Superior temporal gyrus (tissue), 1 donor: ENCODE data around the gene FRRS1.

Experiments used
- DNase-seq: peaks from one replicate; pipeline ENCODE4 v3.0.0-alpha.2; 2016; ENCODE audit errors: extremely low spot score

FRRS1 gene

DNA sequence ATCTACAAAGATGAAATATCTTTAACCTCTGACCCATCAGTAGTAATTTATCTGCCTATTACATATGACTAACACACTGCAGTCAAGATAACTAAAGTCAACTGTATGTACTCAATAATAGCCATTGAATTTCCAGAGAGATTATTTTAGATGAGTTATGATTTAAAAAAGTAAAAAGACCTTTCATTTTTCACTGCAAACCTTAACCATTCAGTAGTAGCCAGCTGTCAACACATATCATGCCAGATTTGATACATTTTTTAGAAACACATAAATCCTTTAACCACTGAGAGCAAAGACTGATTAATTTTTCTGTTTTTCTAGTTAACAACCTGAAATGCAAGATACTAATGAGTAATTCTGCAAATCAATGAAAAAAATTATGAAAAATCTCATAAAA, 89.6 kb downstream of the FRRS1 start:
- DNase-seq = no peak

DNA sequence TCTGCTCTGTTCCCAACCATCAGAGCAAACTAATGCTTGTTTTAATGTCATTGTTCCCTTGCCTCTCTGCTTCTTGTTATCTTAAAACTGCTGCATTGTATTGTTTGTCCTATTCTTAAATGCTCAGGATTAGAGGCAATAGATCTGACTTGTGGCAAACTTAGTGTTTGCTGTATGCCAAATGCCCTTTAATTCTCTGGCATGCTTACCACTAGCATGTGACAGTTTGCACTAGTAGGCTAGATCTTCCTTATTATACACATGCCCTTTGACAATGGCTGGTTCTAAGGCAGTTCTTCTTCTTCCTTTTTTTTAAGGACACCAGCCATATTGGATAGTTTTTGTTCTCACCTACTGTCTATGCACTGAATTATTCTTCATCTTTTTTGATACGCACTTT, 90.4 kb downstream of the FRRS1 start:
- no peak for DNase-seq

DNA sequence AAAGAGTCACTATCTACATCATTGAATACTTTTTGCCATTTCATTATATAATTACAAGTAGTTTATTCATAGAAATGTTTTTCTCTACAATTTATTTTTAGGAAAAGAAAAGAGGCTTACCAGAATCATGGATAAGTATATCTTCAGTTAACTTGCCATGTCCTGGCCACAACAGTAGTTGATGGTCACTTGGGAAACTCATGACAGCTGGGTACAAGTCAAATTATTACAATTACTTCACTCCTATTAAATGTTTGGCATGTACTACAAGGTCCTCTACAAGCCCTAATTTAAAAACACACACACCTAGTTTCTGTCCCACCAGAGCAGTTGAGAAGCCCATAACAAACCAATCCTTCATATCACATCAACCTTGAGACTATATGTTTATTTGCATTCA, 91.1 kb downstream of the FRRS1 start:
- DNase-seq = no peak

DNA sequence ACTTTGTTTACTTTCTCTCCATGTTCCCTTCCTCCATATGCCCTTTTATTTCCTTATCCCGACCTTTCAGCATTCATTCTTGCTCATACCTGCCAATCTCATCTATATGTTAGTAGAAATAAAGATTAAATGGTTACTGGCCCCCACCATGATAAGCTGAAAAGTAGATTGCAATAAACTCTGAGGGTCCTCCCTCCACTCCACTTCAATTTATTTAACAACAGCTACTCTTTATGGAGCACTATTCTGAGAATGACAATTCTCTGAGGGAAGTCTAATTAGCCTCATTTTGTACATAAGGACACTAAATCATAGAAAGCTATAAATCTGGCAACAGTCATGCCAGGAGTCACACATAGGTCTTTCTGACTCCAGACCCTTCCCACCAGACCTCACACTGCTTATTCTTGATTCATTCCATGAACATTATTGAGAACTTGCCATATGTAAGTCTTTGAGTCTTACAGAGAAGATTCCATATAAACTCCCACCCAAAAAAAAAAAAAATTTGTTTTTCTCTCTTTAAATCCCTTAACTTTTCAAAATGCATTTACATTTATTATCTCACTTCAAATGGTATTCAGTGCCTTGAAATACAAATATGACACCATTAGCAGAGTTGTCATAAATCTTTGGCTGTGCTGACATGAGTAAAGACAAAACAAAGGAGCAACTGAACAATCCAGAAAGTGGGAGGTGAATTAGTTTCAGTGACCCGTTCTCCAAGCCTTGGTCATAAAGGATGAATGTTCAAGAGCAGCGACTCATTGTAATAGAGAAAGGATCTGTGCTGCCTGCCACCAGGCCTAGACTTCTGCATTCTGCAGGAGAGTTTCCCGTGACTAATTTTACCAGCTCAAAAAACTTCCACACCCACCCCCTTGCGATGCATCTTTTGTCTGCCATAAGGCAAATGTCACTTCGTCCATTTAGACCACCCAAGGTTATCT, 92.0 kb downstream of the FRRS1 start:
- no peak for DNase-seq

DNA sequence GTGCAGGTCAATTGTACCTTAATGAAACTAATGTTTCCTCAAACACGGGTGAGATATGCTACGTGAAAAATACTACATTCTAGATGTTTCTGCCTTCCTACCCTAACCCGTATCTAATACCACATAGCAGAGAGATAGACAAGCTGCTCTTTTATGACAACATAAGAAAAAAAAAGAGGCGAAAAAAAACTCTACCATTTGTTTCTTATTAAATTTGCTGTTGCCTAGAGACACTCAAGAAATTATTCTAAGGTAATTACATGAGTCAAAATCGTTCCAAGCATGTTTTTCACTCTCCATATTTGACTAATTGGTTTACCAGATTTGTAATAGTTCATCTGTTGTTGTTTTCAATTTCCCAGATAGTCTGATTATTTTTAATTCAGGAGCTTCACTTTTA, 93.1 kb downstream of the FRRS1 start:
- no peak for DNase-seq

DNA sequence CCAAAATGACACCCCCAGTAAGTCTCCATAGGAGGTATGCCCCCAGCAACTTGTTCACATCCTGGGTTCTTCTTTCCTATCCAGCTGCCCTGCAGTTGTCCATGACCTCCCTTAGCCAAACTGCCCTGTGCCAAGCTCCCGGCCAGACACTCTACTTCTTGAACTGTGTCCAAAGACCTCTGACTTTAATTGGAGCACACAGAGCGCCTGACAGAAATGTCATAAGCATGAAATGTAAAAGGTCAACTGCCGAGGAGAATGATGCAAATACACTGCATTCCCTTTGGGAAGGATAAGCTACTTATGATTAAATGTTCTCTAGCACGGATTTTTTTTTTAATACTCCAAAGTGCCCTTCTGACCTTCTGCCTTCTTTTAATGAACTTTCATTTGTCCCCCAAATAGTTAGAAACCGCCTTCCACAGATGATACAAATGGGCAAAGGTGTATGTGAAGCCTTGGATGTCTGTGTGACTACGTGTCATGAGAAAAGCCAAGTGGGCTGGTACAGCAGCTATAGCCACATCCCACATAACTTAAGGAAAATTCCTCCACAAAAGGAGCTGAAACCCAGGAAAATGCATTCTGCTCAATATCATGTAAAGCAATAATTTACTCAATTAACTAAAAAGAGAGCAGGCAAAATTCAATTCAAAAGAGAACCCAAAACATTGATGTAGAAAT, 93.8 kb downstream of the FRRS1 start:
- DNase-seq = no peak

DNA sequence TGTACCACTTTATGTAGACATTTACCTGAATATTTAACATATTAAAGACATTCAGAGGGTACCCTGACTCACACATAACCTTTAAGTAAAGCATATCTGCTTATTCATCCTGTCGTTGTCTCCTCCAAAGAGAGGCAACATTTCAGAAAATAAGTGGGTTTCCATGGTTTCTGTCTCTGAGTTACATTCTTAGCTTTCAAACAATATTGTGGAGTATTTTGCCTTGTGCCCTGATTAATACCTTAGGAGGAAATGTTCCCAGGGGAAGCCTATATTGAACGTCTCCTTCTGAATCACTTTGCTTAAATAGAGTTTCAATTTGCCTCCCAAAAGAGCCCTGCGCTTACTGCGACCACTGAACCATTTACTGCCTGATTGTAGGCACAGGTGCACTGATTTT, 94.4 kb downstream of the FRRS1 start:
- no peak for DNase-seq

DNA sequence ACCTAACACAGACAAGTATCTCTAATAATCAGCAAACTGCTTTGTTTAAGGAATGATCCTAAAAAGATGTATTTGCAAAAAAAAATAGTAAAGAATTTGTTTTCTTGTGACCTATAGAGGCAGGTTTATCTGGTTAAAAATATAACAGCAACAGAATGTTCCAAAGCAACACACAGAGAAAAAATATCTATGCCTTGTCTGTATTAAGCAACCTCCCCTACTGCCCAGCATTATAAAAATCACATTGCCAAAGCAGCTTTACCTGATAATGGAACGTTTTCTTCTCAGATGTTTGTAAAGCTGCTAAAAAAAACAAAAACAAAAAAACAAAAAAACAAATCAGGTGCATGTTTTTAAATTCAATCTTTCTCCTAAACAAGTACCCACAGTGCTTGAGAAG, 95.9 kb downstream of the FRRS1 start:
- no peak for DNase-seq

DNA sequence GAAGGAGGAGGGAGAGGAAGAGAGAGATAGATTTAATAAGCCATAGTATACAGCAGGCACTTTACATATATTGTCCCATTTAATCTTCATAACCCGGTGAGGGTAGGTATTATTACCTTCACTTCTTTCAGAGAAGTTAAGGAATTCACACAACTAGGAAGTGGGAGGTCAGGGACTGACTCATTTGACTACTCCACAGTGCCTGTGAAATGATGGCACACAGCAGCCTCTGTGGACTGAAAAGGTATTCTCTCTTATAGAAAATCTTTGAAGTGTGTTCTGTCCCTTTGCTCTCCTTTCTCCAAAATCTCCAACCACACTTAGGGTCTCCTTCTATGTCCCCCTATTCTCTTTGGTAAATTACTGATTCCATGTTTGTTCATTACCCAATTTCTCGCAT, 96.6 kb downstream of the FRRS1 start:
- no peak for DNase-seq

DNA sequence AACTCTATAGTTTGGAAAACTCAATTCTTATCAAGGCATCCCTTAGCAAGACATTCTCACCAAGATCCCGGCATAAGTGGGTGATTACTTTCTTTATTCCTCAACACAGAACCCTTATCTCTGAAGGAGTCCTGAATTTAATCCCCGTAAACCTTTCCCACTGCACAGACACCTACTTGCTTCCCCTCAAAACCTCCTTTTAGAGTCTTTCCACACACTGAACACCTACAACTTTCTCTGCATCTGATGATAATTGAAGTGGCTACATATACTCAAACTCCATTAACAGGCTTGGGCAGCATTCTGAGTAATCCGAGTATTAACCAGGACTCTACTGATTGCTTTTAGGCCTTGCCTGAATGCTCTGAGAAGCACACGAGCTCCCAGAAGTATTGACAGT, 97.1 kb downstream of the FRRS1 start:
- DNase-seq = no peak

DNA sequence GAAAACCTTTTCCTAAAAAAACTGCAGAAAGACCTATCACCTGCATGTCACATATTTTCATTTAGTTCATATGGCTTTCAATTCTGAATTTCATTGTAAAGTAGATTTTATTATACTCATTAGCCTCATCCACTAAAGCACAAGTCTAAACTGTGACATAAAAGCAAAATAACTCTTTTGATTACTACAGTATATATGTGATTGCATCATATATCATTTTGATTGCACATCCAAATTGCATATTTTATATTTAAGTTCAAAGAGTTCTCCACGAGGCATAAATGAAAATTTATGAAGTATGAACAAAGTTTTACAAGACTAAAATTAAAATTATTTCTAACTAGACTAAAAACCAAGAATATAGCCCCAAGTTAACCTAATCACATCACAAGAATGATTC, 101.2 kb downstream of the FRRS1 start:
- DNase-seq = no peak

DNA sequence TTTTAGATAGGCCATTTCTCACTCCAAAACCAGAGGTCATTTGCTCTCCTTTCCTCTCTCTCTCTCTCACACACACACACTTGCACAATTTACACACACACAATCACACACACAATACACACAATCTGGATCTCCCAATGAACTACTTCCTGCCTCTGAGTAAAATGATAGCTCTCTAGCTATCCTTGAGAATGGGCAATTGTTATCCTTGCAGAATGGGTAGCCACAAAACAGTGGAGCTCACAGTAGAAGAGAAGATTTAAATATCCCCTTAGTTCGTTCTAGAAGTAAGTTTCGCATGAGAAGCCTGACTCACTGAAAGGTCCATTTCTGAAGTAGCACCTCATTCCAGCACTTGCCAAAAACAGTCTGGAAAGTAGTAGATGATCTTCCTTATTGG, 102.9 kb downstream of the FRRS1 start:
- DNase-seq = no peak

DNA sequence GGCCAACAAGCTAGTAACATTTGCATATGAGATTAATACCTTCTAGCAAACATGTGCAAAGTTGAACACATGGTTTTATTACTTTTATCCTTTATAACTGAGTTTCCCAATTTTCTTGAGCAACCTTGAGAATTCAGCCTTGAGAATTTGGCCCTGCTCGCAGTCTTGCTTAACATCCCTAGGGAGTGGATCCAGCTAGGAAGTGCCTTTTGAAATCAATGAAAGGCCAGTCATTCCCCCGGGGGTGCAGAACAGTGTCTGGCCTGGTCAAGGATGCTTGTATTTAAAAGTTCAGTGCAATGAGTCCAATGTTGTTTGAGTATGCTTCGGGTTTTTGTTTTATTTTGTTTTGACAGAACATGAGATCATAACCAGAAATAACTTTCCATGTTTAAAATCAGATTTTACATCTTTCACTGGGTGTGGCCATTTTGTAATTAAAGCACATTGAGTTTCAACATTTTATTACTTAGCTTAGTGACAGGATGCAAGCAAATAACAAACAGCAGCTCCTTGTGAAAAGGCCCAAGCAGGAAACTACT, 103.8 kb downstream of the FRRS1 start:
- DNase-seq = no peak

DNA sequence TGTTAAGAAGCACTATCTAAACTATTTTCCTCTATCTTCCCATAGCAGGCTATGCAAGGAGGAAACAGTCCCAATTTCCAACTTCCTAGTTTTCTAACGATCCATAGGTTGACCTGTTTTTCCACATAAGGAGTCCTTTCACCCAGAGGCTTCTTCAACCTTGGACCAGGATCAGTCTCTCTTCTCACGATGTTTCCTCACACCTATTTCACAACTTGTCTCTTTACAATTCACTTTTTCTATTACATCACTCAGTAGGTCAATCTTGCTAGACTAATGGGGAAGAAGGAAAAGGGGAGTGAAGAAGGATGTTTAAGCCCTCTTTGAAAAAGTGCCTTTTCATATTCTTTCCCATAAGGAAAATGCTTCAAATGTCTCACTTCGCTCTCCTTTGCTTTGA, 104.7 kb downstream of the FRRS1 start:
- DNase-seq = no peak

DNA sequence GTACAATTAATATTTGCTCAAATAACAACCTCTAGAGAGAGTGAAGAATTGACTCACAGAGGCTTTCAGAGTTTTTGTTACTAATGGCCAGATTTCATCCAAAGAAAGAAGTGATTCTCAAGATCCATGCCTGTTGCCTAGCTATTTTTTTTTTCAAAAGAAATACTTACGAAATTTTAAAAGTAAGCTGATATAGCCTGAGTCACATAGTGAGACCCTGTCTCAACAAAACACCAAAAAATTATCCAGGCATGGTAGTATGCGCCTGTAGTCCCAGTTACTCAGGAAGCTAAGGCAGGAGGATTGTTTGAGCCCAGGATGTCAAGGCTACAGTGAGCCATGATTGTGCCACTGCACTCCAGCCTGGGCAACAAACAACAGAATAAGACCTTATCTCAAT, 105.9 kb downstream of the FRRS1 start:
- DNase-seq = no peak

DNA sequence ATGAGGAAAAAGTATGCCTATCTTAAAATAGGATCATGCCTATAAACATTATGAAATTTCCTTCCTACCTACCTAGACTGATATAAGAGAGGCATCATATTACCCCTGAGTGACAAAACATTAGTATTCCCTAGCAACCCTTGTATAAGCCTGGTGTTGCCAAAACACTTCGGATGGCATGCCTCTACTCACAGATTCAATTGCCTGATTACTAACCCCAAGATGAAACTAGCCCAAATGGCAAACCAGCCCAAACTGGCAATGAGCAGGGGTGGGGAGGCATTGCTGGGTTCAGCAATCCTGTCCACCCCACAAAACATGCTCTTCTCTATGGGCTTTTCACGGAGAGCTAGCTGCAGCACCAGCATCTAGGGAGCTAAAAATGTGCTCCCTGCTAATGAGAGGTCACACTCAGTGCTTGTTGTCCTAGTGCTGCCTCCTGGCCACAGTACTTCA, 106.7 kb downstream of the FRRS1 start:
- DNase-seq = no peak
